Heart right ventricle (tissue), 16 donors: ENCODE data around the gene LAMA5. TPM values are rescaled to one million over a fixed set of nuclear protein-coding genes. Genes with fewer than 3 reads are reported as not detected.

Source experiments
- ATAC-seq, 8 donors: fragments of 200-7000 bp; cut with Tn5 transposase; one replicate each; pipeline ENCODE4 v1.9.1; 2020; ENCODE audit warnings: mild to moderate bottlenecking in 8 of 8, moderate library complexity in 8 of 8, moderate number of reproducible peaks in 1 of 8
- DNase-seq, 2 donors: peaks; one replicate each; pipeline ENCODE4 v3.0.0-alpha.2; 2020
- H3K27ac ChIP-seq, 10 donors: fragments of 200-600 bp; sonication (generic) in 2 of 10; one replicate each; pipeline versions ENCODE4 v1.5.0 to v1.8.0; 2020 to 2022; ENCODE audit warnings: mild to moderate bottlenecking in 3 of 10
- H3K27me3 ChIP-seq, 7 donors: fragments of 200-600 bp; one replicate each; pipeline ENCODE4 v1.8.0; 2021 to 2022; ENCODE audit warnings: mild to moderate bottlenecking in 2 of 7
- H3K36me3 ChIP-seq, 9 donors: fragments of 200-600 bp; sonication (generic) in 1 of 9; one replicate each; pipeline versions ENCODE4 v1.5.0 to v1.8.0; 2020 to 2022; ENCODE audit warnings: mild to moderate bottlenecking in 2 of 9
- H3K4me1 ChIP-seq, 9 donors: fragments of 200-600 bp; sonication (generic) in 1 of 9; one replicate each; pipeline versions ENCODE4 v1.5.0 to v1.8.0; 2020 to 2022; ENCODE audit warnings: mild to moderate bottlenecking in 4 of 9
- H3K4me3 ChIP-seq, 10 donors: fragments of 200-600 bp; sonication (generic) in 2 of 10; one replicate each; pipeline versions ENCODE4 v1.5.0 to v1.8.0; 2020 to 2022; ENCODE audit warnings: mild to moderate bottlenecking in 7 of 10, moderate library complexity in 2 of 10
- H3K9me3 ChIP-seq, 11 donors: fragments of 200-600 bp in 10 of 11; sonication (generic) in 2 of 11; one replicate each; pipeline versions ENCODE4 v1.5.0 to v1.8.0; 2013 to 2022; ENCODE audit warnings: mild to moderate bottlenecking in 2 of 11, control low read depth in 1 of 11, moderate library complexity in 1 of 11
- WGBS, 2 donors: extraction: QIAGEN DNeasy Blood & Tissue Kit; methylation state at CpG; one replicate each; pipeline ENCODE4 v1.1.7; 2013; ENCODE audit warnings: inconsistent platforms in 1 of 2; 5-methylcytosine and 5-hydroxymethylcytosine counted together
- intact Hi-C, 10 donors: fragments of 100-400 bp; cut with DNase I; formaldehyde crosslinking; loops; one replicate each; pipeline versions ENCODE4 v1.11.1 to v1.14.2; 2022
- polyA plus RNA-seq, 2 donors: library from polyadenylated mRNA; stranded (reverse); fragments of 200-250 nt; gene quantifications; one replicate each; pipeline ENCODE4 v1.2.3, GENCODE V29; 2013
- total RNA-seq, 10 donors: library from RNA; stranded (reverse); fragmentation: NEBNext Ultra II Directional in 3 of 10; extraction: Animal tissue kit (Norgen Biotek cat#: 25700) in 3 of 10; gene quantifications; one replicate each; pipeline versions ENCODE4 v1.2.1 to v1.2.4, GENCODE V29; 2021 to 2023
- TF ChIP-seq, protein P1 (sequence below), 9 donors: fragments of 200-600 bp; sonication (generic) in 2 of 9; IDR thresholded peaks; one replicate each; pipeline versions ENCODE4 v1.5.0 to v1.8.0; 2021 to 2022; ENCODE audit warnings: antibody characterized with exemption in 9 of 9, mild to moderate bottlenecking in 5 of 9, moderate library complexity in 1 of 9
- donor health status: Arrhythmogenic right ventricular cardiomyopathy.
- donor health status: ischemic (EF 13 %, LVEDD 7.1; RV severe dilation, severe dysfunction).
- donor health status: healthy with polysubstance abuse.
- donor health status: DM: no; HTN: yes; CAD: no.
- donor health status: DM: no; HTN: no; CAD: no.
- donor health status: ischemic (EF 25% LVEDD 6.9; RV normal size, moderate dysfunction).
- donor health status: ischemic (EF 25% LVEDD 5.7; RV mildly dilated, moderate dysfunction).
- donor health status: healthy.
- donor health status: DM: yes; HTN: yes; CAD: no.
- donor health status: Ischemic cardiomyopathy.
- donor health status: ischemic (EF 35%, LVEDD 5.7; RV mildly dilated, moderate dysfunction).
- donor health status: nonischemic (EF 11% LVEDD 7.7; RV severe dilation, severe dysfunction).
- donor health status: DM: yes; HTN: yes; CAD: no.
- donor health status: PGD.
- donor health status: ischemic (EF 29% LVEDD 5.4; RV normal size, mild dysfunction).
- donor health status: nonischemic (EF 23%, LVEDD 6.1; RV moderate dilation, normal function).

Gene LAMA5
- total and polyA plus RNA-seq, 12 donors = 53.9 to 358 (median 76.5) TPM

DNA sequence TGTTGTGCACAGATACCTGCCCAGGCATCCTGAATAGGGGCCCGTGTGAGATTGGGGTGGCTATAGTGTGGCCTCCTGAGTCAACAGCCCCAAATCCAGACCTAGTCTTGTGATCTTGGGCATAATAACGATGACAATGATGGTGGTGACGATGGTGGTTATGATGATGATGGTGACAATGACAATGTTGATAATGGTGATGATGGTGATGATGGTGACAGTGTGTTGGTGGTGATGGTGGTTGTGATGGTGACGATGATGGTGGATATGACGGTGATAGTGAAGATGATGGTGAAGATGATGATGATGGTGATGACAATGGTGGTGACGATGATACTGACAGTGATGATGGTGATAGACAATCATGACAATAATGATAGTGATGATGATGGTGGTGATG, 14.7 kb upstream of the LAMA5 start:
- 85 to 95% methylated on average over 6 of the region's 6 CpGs for WGBS, 2 donors
- DNase-seq (no peak), ATAC-seq (no peak)
- Histone ChIP-seq H3K27ac (peak overlapping the region; percentile 58 to 91 (median 82)), H3K4me3 (no peak overlapping the region), H3K27me3 (no peaks in the 10 kb centered on the region), H3K36me3 (peaks cover 0 to 5% (median 0%) of the 10 kb centered on the region in 9 donors), H3K4me1 (peaks cover 10 to 73% (median 52%) of the 10 kb centered on the region in 9 donors), H3K9me3 (no peaks in the 10 kb centered on the region)
- intact Hi-C loops = loop anchor here in 6 of 10 donors (1.0 to 10.0 kb wide), 10 partner anchors 15 to 367 kb away; partner anchors contain the start of genes ADRM1 (in 6 of the 6), MTG2 (in 2 of the 6) and LAMA5 (in 1 of the 6)
- TF ChIP-seq, protein P1, sequence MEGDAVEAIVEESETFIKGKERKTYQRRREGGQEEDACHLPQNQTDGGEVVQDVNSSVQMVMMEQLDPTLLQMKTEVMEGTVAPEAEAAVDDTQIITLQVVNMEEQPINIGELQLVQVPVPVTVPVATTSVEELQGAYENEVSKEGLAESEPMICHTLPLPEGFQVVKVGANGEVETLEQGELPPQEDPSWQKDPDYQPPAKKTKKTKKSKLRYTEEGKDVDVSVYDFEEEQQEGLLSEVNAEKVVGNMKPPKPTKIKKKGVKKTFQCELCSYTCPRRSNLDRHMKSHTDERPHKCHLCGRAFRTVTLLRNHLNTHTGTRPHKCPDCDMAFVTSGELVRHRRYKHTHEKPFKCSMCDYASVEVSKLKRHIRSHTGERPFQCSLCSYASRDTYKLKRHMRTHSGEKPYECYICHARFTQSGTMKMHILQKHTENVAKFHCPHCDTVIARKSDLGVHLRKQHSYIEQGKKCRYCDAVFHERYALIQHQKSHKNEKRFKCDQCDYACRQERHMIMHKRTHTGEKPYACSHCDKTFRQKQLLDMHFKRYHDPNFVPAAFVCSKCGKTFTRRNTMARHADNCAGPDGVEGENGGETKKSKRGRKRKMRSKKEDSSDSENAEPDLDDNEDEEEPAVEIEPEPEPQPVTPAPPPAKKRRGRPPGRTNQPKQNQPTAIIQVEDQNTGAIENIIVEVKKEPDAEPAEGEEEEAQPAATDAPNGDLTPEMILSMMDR (IDR thresholded peaks at IDR 0.05) = no peak

DNA sequence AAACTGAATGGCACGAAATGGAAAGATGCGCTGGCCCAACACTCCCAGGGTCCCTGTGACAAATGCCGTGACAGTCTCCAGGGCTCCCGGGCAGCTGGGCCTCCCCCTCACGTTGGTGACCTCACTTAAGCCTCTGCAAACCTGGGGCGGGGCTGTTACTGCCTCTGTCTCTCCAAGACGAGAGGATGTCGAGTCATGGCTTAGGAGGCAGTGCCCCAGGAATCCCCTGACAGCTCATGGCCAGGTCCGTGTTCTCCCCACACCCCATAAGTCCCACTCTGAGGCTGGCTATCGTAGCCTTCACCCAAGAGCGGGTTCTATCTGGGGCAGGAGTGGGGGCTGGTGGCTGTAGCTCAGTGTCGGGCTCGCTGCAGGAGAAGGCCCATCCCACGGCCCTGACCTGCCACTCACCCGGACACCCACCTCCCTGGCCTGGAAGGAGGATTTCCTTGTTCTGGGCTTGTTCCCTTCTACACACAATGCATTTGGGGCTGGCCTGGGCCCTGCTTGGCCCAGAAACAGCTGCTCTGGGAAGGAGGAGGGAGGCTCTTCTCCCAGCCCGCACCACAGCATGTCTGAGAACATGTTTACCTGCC, 14.2 kb upstream of the LAMA5 start:
- Histone ChIP-seq H3K4me3 (peak overlapping the region in 2 of 10 donors; percentile 3 to 12), H3K4me1 (peaks cover 10 to 78% (median 58%) of the 10 kb centered on the region in 9 donors), H3K27me3 (no peaks in the 10 kb centered on the region), H3K9me3 (no peaks in the 10 kb centered on the region), H3K36me3 (peaks cover 0 to 5% (median 0%) of the 10 kb centered on the region in 9 donors), H3K27ac (peak overlapping the region; percentile 58 to 91 (median 82))
- DNase-seq = peak in 1 of 2 donors; percentile 38
- TF ChIP-seq, protein P1 (IDR thresholded peaks at IDR 0.05) = no peak
- intact Hi-C loops = loop anchor here in 5 of 10 donors (2.0 to 10.0 kb wide), 7 partner anchors 14 to 366 kb away; partner anchors contain the start of genes ADRM1 (in 3 of the 5), MTG2 (in 2 of the 5) and LAMA5 (in 1 of the 5)
- ATAC-seq = peak; percentile 29 to 72 (median 48)
- 44 to 45% methylated on average over 16 of the region's 16 CpGs for WGBS, 2 donors

DNA sequence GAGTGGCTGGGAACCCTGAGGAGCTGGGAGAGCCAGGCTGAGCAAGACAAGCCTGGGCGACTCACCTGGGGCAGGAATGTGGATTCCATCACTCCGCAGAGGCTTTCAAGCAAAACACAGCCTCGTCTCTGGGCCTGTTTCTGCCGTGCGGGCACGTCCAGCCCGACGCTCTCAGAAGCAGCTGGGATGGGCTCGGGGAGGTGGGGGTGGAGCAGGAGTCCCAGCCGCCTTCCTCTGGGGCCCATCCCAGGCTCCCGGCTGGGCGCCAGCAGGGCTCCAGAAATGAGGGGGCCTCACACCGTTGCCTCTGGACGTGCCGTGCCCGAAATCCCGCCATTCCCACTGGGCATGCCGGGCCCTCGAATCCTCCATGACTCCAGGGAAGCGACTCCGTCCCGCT, 11.1 kb upstream of the LAMA5 start:
- peaks cover 10 to 83% (median 56%) of the 10 kb centered on the region in 9 donors for H3K4me1 ChIP-seq
- ATAC-seq = no peak
- WGBS, 2 donors = 48 to 76% methylated on average over 22 of the region's 22 CpGs
- intact Hi-C loops = loop anchor here in 2 of 10 donors (5.0 to 10.0 kb wide), 3 partner anchors 76 to 1119 kb away; partner anchors contain the start of genes ADRM1 (in 1 of the 2) and EEF1A2 (in 1 of the 2)
- H3K36me3 ChIP-seq = no peaks in the 10 kb centered on the region
- no peak overlapping the region for H3K4me3 ChIP-seq
- DNase-seq = no peak
- TF ChIP-seq, protein P1 (IDR thresholded peaks at IDR 0.05) = no peak
- H3K9me3 ChIP-seq = no peaks in the 10 kb centered on the region
- peak overlapping the region in 8 of 10 donors; percentile 18 to 84 (median 61) for H3K27ac ChIP-seq
- no peaks in the 10 kb centered on the region for H3K27me3 ChIP-seq

DNA sequence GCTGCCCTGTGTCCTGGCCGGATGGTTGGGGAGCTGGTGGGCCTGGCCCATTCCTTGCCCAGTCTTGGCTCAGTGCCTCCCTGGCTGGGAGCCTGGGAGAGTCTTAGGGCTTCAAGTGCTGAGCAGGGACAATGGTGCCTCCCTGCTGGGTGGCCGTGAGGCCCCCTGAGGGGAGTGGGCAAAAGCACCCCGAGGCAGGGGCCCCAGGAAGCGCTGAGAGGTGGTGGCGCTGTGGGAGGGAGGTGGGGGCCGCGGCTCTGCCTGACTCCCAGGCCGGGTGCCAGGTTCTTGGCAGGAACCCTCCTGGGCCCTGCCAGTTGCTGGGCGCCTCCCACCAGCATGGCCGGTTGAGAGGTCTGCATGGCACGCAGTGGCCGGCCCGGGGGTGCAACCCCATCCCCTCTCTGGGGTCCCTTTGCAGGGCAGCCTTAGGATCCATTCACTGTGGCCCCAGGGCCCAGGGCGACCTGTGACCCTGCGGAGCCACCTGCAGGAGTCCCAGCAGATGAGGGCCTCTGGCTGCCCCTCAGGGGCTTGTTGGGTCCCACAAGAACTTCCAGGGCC, 10.6 kb upstream of the LAMA5 start:
- Histone ChIP-seq H3K27me3 (no peaks in the 10 kb centered on the region), H3K9me3 (no peaks in the 10 kb centered on the region), H3K4me3 (no peak overlapping the region), H3K36me3 (no peaks in the 10 kb centered on the region), H3K27ac (peak overlapping the region in 8 of 10 donors; percentile 18 to 84 (median 61)), H3K4me1 (peaks cover 10 to 82% (median 56%) of the 10 kb centered on the region in 9 donors)
- peak in 1 of 2 donors; percentile 63 for DNase-seq
- TF ChIP-seq, protein P1 (IDR thresholded peaks at IDR 0.05) = no peak
- ATAC-seq = peak; percentile 15 to 60 (median 42)
- intact Hi-C loops = loop anchor here in 3 of 10 donors (2.0 to 10.0 kb wide), 4 partner anchors 25 to 1120 kb away; partner anchors contain the start of genes ADRM1 (in 1 of the 3) and EEF1A2 (in 1 of the 3)
- 50 to 55% methylated on average over 14 to 15 of the region's 15 CpGs for WGBS, 2 donors
